DMS53 treated with DMSO at 0.1 percent for 48 hours (cell line): ENCODE results near the gene PTBP3.
"Not testable (repeated sequence)": the region's sequence is repeated elsewhere in the genome, so short reads cannot be mapped to it uniquely, and the experiment has no call there.

Experiments
- DNase-seq: peaks from one replicate; lab custom pipeline; 2025; ENCODE audit not compliant: unreplicated experiment; lab: John Stamatoyannopoulos, UW

PTBP3 gene

DNA sequence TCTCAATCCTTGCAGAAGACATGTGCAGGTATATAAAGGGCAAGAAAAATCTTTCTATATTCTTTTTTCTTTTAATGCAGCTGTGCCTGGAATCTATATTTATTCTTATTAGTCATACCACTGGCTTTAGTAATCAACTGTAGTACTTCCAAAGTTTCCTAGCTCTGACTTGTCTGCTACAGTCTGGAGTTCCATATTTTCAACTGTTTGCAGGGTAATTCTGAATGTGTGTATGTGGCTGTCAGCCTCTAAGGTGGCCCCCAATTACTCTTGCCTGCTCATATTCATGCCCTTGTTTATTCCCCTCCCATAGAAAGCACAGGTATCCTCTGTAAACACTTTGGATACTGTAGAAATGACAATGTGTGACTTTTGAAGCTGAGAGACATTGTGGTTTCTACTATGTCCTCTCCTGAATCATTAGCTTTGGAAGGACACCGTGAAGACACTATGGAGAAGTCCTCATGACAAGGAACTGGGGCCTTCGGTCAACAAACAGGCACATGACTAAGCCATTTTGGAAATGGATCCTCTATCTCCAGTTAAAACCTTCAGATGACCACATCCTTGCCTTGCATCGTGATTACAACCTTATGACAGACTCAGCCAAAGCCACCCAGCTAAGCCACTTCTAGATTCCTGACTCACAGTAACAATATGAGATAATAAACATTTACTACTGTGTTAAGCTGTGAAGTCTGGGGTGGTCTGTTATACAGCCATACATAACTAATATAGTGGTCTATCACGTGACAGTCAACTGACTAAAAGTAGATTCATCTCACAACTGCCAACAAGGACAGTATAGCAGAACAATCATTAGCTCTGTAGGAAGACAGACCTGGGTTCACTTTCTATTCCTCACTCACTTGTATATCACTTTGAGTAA lies 108.8 kb downstream of the PTBP3 start:
- no peak for DNase-seq

GRCh38 chr9:112218908-112219307 lies 114.5 kb downstream of the PTBP3 start:
- no peak for DNase-seq

DNA sequence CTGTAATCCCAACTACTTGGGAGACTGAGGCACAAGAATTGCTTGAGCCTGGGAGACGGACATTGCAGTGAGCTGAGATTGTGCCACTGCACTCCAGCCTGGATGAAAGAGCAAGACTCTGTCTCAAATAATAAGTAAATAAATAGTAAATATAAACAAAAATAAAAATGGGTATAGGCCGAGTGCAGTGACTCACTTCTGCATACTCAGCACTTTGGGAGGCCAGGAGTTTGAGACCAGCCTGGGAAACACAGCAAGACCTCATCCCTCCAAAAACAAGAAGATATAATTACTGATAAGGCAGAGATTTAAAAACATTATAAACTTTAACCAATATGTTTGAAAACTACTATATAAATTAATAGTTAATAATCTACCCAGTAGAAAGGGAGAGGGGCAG lies 120.5 kb downstream of the PTBP3 start:
- no peak for DNase-seq

- DNase-seq = no peak
Observed at GRCh38 chr9:112207451-112207850, 126.0 kb downstream of the PTBP3 start.

GRCh38 chr9:112203536-112203935 lies 129.9 kb downstream of the PTBP3 start:
- DNase-seq = no peak

DNA sequence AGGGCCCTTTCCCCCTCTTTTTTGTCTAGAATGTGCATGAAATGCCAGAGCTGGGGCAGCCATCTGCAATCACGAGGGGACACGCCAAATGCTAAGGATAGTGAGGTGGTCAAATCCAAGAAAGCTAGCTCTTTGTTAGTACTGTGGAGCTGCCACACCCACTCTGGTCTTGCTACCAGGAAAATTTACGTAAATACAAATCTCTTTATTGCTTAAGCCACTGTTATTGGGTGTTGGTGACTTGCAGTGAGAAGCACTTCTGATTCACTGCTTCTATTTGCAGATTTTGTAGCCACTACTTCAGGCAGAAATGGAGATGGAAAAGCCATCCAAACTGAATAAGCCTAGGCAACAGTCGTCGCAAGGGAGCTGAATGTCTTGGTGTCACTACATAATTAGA lies 132.7 kb downstream of the PTBP3 start:
- no peak for DNase-seq

- no peak for DNase-seq
Observed at GRCh38 chr9:112198646-112199045, 134.8 kb downstream of the PTBP3 start.

DNA sequence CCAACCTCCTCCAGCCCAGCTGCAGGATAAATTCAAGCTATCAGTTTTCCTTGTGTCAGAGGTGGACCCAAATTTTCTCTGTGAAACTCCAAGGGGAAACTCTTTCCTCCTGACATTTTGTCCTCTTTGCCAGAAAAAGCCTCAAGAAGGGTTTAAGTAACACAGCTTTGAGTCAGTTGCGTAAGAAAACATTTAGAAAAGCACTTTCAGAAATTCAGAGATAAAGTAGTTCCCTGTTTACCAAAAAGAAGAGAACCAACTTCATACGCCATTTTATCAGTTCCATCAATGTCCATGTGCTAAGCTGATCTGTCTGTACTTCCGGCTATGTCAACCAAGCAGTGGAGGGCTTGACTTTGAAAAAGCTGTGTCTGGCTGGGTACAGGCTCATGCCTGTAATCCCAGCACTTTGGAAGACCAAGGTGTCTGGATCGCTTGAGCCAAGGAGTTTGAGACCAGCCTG lies 138.4 kb downstream of the PTBP3 start:
- DNase-seq = no peak

- DNase-seq = no peak
Observed at GRCh38 chr9:112193572-112194288, 139.7 kb downstream of the PTBP3 start.

DNA sequence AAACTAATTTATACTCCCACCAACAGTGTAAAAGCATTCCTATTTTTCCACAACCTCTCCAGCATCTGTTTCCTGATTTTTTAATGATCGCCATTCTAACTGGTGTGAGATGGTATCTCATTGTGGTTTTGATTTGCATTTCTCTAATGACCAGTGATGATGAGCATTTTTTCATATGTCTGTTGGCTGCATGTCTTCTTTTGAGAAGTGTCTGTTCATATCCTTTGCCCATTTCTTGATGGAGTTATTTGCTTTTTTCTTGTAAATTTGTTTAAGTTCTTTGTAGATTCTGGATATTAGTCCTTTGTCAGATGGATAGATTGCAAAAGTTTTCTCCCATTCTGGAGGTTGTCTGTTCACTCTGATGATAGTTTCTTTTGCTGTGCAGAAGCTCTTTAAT lies 143.1 kb downstream of the PTBP3 start:
- DNase-seq = not testable (repeated sequence)

GRCh38 chr9:112188884-112189283 lies 144.5 kb downstream of the PTBP3 start:
- DNase-seq = no peak

DNA sequence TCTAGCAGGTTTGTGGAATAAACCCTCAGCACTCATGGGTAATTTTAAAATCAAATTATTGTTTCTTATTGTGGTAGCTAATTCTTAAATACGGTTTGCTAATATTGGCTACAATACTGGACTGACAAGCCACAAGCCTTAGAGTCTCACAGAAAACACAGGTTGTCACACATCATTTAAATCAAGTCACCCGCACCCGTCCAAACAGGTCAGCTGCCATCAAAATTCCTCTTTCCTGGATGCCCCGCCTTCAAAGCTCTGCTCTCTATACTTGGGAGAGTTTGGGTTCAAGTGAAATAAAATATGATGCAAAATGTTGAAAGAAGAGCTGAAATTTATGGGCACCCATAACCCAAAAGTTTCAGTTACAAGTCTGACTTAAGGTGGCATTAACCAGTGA lies 146.0 kb downstream of the PTBP3 start:
- DNase-seq = no peak

DNA sequence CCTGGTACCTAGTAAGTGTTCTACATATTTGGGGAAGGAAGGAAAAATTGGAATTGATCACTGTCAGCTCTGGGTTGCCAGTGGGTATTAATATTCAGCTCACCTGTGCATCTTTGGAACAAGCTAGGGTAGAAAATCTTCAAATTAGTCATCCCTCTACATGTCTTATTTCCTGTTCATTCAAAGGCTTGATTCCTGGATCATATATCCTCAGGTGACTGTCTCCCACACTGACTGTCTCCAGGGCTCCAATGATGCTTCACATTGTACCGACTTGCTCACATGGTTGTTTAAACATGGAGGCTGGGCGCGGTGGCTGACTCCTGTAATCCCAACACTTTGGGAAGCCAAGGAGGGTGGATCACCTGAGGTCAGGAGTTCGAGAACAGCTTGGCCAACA lies 146.7 kb downstream of the PTBP3 start:
- no peak for DNase-seq

DNA sequence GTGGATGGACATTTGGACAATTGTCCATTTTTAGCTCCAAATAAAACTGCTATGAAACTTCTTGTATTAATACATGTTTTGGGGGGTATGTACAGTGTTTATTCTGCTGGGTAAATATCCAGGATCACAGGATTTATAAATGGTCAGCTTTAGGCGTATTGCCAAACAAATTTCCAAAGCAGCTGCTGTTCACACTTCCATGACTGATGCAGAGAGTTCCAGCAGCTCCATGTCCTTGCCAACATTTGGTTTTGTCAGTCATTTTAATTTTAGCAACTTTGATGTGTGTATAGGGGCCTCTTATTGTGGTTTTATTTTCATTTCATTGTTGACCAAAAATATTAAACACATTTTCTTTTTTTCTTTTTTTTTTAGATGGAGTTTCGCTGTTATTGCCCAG lies 148.5 kb downstream of the PTBP3 start:
- no peak for DNase-seq

DNA sequence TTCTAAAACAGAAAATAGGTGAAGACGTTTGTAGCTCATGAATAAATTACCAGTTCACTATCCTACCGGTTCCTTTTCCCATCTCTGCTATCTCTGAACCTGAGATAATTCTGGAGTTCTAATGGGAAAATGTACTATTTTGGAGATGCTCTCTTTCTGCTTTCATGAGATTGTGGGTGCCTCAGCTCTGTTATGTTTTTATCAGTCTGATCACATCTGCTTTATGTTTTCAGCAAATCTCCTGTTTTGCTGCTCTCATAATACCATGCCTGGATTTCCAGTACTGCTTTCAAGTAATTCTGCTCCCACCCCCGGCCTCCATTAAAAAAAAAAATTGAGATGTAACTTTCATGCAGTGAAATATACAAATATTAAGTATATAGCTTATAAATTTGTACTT lies 149.2 kb downstream of the PTBP3 start:
- no peak for DNase-seq

GRCh38 chr9:112180387-112180881 lies 153.0 kb downstream of the PTBP3 start:
- DNase-seq = no peak

DNA sequence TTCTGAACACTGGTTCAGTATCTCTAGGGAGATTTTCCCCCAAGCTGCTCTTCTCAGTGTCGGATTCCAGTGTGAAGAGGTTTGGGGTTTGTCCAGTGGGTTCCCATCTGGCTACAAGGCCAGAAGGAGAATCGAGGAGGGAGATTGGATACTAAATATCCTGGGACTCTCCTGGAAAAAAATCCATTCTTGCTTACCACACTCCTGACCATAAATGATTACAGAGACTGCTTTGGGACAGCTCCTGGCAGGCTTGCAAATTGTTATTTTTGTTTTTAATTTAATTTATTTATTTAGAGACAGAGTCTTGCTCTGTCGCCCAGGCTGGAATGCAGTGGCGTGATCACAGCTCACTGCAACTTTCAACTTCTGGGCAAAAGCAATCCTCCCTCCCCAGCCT lies 153.6 kb downstream of the PTBP3 start:
- no peak for DNase-seq

GRCh38 chr9:112176524-112176923 lies 156.9 kb downstream of the PTBP3 start:
- DNase-seq = no peak

DNA sequence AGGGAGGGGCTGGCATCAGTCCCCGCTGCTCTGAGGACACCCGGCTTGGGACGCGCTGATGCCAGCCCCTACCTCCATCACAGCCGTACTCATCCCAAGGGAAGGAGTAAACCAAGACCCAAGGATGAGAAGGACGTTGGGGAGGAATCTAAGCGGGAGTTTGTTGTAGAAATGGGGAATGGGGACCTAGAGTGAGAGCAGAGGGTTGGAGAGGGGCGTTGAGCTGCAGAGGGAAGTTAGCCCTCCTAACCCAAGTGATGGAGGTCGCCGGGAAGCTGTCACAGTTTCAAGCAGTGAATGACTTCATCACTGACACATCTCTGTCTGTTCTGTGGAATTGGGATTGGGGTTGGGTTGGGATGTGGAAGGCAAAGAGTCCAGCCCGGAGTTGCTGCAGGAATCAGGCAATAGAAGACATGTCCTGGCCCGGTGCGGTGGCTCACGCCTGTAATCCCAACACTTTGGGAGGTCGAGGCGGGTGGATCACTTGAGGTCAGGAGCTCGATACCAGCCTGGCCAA lies 157.6 kb downstream of the PTBP3 start:
- DNase-seq = no peak

- DNase-seq = no peak
Observed at GRCh38 chr9:112174965-112175795, 158.2 kb downstream of the PTBP3 start, which contains the start of gene SUSD1. Gene SUSD1, minus strand, starts transcription at chr9:112175297. Its CDS starts 62 bp downstream, at chr9:112175235.
